Tongue (tissue), 2 donors: Measurements from ENCODE around the gene HYAL3. TPM values are rescaled to one million over a fixed set of nuclear protein-coding genes. Genes with fewer than 3 reads are reported as not detected.
"Not testable (repeated sequence)": the region's sequence is repeated elsewhere in the genome, so short reads cannot be mapped to it uniquely, and the experiment has no call there.

Experiments
- DNase-seq: peaks from one replicate; pipeline ENCODE4 v3.0.0-alpha.2; 2015
- total RNA-seq: library from RNA; depleted of rRNA; stranded (reverse); fragments of >200 nt; gene quantifications from one replicate; pipeline ENCODE4 v1.2.3, GENCODE V29; 2014

Gene HYAL3
- total RNA-seq, 1 donor from 2014 or later: 3.1 TPM

GRCh38 chr3:50269977-50270413 lies 29.2 kb downstream of the HYAL3 start:
- no peak for DNase-seq

- DNase-seq: no peak
Measured at GRCh38 chr3:50269460-50269859, 29.7 kb downstream of the HYAL3 start.

GRCh38 chr3:50268703-50269451 lies 30.3 kb downstream of the HYAL3 start, which contains the start of gene SEMA3B:
Gene SEMA3B (plus strand): TSS chr3:50269147. CDS start chr3:50269241, 94 bp downstream.
- DNase-seq: peak; percentile 77

GRCh38 chr3:50268276-50268675 lies 30.9 kb downstream of the HYAL3 start:
- DNase-seq: no peak

DNA sequence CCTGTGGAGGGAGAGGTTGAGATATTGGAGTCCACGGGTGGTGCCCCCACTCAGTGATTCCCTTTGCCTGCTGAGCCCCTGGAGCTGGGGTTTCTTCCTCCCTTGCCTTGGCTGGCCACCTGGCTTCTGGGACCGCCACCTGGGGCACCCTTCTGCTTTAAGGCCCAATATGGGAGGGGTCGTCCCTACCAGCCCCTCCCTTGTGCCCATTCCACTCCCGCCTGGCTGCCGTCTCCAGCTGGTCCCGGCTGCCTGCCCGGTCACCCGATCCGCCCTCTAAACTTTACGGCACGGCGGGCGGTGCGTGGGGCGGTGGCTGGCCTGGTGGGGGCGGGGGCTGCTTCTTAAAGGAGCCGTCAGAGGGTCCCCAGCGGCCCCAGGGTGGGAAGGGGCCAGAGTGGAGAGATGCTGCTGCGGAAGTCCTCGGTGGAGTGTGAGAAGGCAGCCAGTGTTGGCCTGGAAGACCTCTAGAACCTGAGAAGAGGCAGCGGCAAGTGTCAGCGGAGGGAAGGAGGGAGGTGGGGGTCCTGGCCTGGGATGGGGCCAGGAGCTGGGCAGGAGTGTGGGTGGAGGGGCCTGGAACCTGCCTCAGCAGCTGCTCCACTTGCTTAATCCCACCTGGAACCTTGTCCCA lies 31.8 kb downstream of the HYAL3 start:
- peak; percentile 92 for DNase-seq

- DNase-seq: no peak
Measured at GRCh38 chr3:50266836-50267235, 32.4 kb downstream of the HYAL3 start.

DNA sequence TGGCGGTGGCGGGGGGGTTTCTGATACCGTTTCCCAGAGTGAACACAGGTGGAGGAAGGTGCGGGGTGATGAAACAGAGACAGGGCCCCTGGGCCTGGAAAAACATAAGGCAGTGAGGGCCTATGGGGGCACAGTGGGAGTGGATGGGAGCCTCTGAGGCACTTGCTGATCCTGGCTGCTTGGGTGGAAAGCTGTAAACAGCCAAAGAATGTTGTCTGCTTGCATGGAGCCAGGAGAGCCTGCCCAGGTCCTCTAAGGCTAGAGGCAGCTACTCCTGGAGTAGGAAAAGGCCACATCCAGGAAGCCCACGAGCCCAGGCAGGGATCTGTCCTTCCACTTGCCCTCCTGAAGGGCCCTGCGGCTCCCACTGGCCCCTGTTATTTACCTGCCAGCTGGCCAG lies 33.2 kb downstream of the HYAL3 start:
- DNase-seq: no peak

GRCh38 chr3:50265571-50265970 lies 33.6 kb downstream of the HYAL3 start:
- no peak for DNase-seq

GRCh38 chr3:50264964-50265485 lies 34.2 kb downstream of the HYAL3 start:
- DNase-seq: no peak

- peak; percentile 97 for DNase-seq
Measured at GRCh38 chr3:50264383-50264963, 34.7 kb downstream of the HYAL3 start.

DNA sequence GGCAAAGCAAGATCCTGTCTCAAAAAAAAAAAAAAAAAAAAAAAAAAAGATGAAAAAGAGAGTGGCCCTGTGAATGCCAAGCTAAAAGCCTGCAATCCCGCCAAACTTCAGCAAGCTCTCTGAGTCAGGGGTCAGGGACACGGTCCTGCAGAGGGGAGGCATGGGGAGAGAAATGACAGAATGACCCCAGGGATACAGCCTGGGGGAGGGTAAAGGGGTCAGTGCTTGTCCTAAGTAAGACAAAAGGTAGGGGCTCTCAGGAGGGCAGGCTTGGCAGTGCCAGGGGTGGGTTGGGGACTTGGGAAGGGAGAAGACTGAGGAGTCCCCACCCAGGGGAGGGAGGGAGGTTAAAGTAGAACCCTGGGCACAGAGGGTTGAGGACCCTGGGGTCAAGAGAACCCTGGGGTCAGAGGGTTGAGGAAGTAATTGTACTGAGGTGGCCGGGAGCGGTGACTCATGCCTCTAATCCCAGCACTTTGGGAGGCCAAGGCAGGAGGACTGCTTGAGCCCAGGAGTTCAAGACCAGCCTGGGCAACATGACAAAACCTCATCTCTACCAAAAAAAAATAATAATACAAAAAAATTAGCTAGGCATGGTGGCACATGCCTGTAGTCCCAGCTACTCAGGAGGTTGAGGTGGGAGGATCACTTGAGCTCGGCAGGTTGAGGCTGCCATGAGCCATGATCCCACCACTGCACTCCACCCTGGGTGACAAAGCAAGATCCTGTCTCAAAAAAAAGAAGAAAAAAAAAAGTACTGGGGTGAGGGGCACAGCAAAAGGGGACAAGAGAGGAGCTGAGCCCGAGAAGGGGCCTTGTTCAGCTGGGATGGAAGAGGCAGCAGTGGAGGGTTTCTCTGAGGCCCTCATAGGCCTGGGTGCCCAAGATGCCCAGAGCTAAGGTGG lies 35.5 kb downstream of the HYAL3 start:
- DNase-seq: no peak

GRCh38 chr3:50262778-50263177 lies 36.4 kb downstream of the HYAL3 start:
- DNase-seq: no peak

DNA sequence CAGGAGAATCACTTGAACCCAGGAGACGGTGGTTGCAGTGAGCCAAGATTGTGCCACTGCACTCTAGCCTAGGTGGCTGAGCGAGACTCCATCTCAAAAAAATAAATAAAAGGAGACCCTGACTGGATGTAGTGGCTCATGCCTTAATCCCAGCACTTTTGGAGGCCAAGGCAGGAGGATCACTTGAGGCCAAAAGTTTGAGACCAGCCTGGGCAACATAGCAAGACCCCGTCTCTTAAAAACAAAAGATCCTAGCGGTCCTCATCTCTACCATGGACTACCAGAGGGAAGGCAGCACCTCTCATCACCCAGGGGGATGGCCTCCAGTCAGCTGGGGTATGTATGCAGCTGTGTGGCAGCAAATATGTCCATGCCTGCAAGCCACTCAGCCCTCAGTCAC lies 37.0 kb downstream of the HYAL3 start:
- not testable (repeated sequence) for DNase-seq

GRCh38 chr3:50261505-50261904 lies 37.7 kb downstream of the HYAL3 start:
- DNase-seq: peak; percentile 23

DNA sequence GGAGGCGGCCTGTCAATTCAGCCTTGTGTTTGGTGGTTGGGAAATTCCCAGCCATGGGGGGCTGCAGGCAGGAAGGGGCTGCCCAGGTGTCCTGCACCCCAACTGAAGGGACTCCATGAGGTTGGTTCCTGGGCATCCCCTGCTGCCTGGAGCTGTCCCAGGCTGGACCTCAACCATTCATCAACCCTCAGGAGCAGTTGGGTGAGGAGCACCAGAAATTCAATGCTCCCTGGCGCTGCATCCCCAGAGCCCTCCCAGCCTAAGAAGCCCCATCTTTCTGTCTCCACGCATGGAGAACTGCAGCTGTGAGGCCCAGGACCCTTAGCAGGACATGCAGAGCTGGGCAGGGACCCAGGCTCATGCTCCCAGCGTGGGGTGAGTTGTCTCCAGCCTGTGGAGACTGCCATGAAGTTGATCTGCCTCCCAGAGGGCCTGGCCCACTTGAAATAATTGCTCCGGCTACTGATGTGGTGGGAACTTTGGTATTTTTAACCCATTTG lies 38.2 kb downstream of the HYAL3 start:
- DNase-seq: no peak

GRCh38 chr3:50260027-50260941 lies 38.9 kb downstream of the HYAL3 start:
- peak; percentile 97 for DNase-seq

DNA sequence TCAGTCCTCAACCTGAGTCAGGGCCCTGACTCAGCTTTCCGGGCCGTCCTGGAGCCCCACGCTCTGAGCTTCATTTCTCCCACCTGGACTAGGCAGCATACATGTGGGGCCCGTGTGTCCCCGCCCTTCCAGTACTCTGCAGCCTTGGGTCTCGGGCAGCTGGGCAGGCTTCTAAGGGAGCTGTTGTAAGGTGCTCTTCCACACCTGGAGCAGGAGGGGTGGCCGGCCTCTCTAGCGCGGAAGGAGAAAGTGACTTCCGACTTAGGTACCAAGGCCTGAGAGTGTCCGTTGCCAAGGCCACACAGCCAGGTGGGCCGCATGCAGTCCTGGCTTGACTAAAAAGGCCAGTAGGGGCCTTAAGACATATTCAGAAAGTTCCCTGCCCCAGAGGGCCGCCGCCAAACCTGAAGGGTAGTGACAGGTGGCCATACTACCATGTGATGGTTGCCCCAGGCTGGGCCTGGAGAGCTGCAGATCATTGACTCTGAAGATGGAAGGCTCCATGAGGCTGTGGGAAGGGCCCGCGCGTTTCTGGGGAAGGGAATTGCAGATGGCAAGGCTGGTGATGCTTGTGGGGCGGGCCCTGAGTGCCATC lies 39.7 kb downstream of the HYAL3 start:
- no peak for DNase-seq

DNA sequence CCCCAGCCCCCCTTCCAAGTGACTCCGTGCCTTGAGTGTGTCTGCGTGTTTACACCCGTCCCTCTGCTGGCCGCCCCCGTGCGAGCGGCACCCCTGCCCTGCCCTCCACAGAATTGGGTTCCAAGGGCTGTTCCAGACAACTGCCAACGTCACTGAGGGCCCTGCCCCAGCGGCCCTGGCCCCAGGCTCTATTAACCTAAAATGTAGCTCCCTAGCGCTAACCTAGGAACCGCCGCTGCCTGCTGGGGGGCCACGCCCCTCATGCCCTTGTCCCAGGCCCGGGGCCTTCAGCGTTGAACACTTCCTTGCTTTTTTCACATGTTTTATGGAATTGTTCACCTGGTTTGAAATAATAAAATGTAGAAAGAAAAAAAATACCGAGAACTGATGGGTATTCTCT lies 40.2 kb downstream of the HYAL3 start:
- peak; percentile 21 for DNase-seq

DNA sequence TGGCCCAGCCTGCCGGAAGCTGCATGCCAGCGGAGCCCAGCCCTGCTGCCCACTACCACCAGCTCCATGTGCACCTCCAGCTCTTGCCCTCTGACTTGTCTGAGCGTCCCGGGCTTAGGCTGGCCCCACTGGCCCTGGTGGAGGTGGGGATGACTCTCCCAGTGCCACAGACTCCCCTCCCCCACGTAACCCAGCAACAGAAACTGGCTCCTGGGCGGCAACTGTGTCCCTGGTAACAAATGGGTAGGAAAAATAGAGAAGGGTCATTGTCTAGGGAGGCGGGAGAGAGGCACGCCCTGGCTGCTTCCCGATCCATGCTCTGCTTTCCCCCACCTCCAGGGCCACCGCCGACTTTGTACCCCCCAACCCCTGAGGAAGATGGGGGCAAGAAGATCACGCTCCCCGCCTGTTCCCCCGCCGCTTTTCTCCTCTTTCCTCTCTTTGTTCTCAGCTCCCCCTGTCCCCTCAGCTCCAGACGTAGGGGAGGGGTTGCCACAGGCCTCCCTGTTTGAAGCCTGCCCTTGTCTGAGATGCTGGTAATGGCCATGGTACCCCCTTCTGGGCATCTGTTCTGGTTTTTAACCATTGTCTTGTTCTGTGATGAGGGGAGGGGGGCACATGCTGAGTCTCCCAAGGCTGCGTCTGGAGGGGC lies 41.0 kb downstream of the HYAL3 start:
- peak; percentile 36 for DNase-seq
